ENCODE data around the gene TRAK1. TPM values are rescaled to one million over a fixed set of nuclear protein-coding genes. Genes with fewer than 3 reads are reported as not detected.

TRAK1 gene
- total RNA-seq, 1 experiment from 2014 or later: 41.0 TPM

DNA sequence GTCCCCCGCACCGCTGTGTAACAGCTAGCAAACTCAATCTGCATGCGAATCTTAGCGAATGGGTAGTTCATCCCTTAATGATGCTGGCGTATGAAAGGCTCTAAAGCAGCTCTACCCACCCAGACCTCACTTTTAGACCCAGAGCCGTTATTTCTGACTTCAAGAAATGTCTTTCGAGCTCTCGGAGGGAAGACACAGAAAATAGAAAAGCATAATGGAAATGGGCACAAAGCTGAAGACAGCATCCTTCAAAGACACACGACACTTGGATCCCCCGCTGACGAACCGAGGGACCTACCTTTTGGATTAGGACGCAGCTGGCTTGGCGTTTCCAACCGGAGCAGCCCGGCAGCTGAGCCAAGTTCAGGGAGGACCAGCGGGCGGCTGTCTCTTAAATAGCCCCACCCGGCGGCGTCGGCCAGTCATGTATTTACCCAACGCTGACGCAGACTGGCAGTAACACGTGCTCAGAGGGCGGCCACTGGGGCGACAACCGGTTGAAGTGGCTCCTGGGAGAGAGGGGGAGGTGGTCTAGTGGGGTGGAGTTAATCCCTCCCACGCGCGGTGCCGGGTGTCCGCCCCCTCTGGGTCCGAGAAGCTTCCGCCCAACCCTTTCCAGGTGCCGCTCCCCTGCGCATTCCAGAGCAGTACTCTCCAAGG is 173.4 kb downstream of the TRAK1 start (continued):
- TF ChIP-seq, protein P1, sequence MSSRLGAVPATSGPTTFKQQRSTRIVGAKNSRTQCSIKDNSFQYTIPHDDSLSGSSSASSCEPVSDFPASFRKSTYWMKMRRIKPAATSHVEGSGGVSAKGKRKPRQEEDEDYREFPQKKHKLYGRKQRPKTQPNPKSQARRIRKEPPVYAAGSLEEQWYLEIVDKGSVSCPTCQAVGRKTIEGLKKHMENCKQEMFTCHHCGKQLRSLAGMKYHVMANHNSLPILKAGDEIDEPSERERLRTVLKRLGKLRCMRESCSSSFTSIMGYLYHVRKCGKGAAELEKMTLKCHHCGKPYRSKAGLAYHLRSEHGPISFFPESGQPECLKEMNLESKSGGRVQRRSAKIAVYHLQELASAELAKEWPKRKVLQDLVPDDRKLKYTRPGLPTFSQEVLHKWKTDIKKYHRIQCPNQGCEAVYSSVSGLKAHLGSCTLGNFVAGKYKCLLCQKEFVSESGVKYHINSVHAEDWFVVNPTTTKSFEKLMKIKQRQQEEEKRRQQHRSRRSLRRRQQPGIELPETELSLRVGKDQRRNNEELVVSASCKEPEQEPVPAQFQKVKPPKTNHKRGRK (CRISPR knock-in tag; IDR thresholded peaks at IDR 0.05; ENCODE audit: borderline replicate concordance): no peak
- 0 out of 2 replicates have a peak, but pooled peaks have one; percentile 40 for TF ChIP-seq CREB1 (CRISPR knock-in tag; IDR thresholded peaks at IDR 0.05)
- no peak for TF ChIP-seq ZBTB21 (CRISPR knock-in tag; IDR thresholded peaks at IDR 0.05; ENCODE audit: borderline replicate concordance)
- no peak for TF ChIP-seq TCF7 (CRISPR knock-in tag; IDR thresholded peaks at IDR 0.05; ENCODE audit: low read depth)
- no peak for TF ChIP-seq ZNF396 (CRISPR knock-in tag; IDR thresholded peaks at IDR 0.05; ENCODE audit: borderline replicate concordance)
- TF ChIP-seq, protein P2, sequence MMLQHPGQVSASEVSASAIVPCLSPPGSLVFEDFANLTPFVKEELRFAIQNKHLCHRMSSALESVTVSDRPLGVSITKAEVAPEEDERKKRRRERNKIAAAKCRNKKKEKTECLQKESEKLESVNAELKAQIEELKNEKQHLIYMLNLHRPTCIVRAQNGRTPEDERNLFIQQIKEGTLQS (CRISPR knock-in tag; conservative IDR thresholded peaks at IDR 0.05): no peak
- no peak for TF ChIP-seq NR2C2 (CRISPR knock-in tag; IDR thresholded peaks at IDR 0.05)
- TF ChIP-seq, protein P3, sequence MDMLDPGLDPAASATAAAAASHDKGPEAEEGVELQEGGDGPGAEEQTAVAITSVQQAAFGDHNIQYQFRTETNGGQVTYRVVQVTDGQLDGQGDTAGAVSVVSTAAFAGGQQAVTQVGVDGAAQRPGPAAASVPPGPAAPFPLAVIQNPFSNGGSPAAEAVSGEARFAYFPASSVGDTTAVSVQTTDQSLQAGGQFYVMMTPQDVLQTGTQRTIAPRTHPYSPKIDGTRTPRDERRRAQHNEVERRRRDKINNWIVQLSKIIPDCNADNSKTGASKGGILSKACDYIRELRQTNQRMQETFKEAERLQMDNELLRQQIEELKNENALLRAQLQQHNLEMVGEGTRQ (CRISPR knock-in tag; IDR thresholded peaks at IDR 0.05): no peak
- TF ChIP-seq ETV6 (CRISPR knock-in tag; IDR thresholded peaks at IDR 0.05): 0 out of 2 replicates have a peak, but pooled peaks have one; percentile 15
- TF ChIP-seq, protein P4, sequence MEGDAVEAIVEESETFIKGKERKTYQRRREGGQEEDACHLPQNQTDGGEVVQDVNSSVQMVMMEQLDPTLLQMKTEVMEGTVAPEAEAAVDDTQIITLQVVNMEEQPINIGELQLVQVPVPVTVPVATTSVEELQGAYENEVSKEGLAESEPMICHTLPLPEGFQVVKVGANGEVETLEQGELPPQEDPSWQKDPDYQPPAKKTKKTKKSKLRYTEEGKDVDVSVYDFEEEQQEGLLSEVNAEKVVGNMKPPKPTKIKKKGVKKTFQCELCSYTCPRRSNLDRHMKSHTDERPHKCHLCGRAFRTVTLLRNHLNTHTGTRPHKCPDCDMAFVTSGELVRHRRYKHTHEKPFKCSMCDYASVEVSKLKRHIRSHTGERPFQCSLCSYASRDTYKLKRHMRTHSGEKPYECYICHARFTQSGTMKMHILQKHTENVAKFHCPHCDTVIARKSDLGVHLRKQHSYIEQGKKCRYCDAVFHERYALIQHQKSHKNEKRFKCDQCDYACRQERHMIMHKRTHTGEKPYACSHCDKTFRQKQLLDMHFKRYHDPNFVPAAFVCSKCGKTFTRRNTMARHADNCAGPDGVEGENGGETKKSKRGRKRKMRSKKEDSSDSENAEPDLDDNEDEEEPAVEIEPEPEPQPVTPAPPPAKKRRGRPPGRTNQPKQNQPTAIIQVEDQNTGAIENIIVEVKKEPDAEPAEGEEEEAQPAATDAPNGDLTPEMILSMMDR (IDR thresholded peaks at IDR 0.05): no peak
- no peak for TF ChIP-seq SP1 (CRISPR knock-in tag; conservative IDR thresholded peaks at IDR 0.05)
- TF ChIP-seq, protein P5, sequence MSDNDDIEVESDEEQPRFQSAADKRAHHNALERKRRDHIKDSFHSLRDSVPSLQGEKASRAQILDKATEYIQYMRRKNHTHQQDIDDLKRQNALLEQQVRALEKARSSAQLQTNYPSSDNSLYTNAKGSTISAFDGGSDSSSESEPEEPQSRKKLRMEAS (CRISPR knock-in tag; IDR thresholded peaks at IDR 0.05): peak; percentile 86
- TF ChIP-seq HMGA2 (CRISPR knock-in tag; IDR thresholded peaks at IDR 0.05): no peak
- TF ChIP-seq TP53 (CRISPR knock-in tag; IDR thresholded peaks at IDR 0.05): no peak
- no peak for TF ChIP-seq ZNF232 (CRISPR knock-in tag; IDR thresholded peaks at IDR 0.05)
- TF ChIP-seq, protein P6, sequence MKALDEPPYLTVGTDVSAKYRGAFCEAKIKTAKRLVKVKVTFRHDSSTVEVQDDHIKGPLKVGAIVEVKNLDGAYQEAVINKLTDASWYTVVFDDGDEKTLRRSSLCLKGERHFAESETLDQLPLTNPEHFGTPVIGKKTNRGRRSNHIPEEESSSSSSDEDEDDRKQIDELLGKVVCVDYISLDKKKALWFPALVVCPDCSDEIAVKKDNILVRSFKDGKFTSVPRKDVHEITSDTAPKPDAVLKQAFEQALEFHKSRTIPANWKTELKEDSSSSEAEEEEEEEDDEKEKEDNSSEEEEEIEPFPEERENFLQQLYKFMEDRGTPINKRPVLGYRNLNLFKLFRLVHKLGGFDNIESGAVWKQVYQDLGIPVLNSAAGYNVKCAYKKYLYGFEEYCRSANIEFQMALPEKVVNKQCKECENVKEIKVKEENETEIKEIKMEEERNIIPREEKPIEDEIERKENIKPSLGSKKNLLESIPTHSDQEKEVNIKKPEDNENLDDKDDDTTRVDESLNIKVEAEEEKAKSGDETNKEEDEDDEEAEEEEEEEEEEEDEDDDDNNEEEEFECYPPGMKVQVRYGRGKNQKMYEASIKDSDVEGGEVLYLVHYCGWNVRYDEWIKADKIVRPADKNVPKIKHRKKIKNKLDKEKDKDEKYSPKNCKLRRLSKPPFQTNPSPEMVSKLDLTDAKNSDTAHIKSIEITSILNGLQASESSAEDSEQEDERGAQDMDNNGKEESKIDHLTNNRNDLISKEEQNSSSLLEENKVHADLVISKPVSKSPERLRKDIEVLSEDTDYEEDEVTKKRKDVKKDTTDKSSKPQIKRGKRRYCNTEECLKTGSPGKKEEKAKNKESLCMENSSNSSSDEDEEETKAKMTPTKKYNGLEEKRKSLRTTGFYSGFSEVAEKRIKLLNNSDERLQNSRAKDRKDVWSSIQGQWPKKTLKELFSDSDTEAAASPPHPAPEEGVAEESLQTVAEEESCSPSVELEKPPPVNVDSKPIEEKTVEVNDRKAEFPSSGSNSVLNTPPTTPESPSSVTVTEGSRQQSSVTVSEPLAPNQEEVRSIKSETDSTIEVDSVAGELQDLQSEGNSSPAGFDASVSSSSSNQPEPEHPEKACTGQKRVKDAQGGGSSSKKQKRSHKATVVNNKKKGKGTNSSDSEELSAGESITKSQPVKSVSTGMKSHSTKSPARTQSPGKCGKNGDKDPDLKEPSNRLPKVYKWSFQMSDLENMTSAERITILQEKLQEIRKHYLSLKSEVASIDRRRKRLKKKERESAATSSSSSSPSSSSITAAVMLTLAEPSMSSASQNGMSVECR (CRISPR knock-in tag; IDR thresholded peaks at IDR 0.05; ENCODE audit: borderline replicate concordance): no peak
- TF ChIP-seq, protein P7, sequence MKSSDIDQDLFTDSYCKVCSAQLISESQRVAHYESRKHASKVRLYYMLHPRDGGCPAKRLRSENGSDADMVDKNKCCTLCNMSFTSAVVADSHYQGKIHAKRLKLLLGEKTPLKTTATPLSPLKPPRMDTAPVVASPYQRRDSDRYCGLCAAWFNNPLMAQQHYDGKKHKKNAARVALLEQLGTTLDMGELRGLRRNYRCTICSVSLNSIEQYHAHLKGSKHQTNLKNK (CRISPR knock-in tag; IDR thresholded peaks at IDR 0.05): no peak
- no peak for TF ChIP-seq ZNF219 (CRISPR knock-in tag; IDR thresholded peaks at IDR 0.05; ENCODE audit: borderline replicate concordance)
- TF ChIP-seq ATF1 (CRISPR knock-in tag; IDR thresholded peaks at IDR 0.05): no peak
- TF ChIP-seq OVOL2 (CRISPR knock-in tag; IDR thresholded peaks at IDR 0.05; ENCODE audit: borderline replicate concordance): no peak
- no peak for TF ChIP-seq ZNF317 (CRISPR knock-in tag; IDR thresholded peaks at IDR 0.05; ENCODE audit: borderline replicate concordance, low read depth)
- TF ChIP-seq NFATC4 (CRISPR knock-in tag; IDR thresholded peaks at IDR 0.05): no peak
- TF ChIP-seq ELF4 (CRISPR knock-in tag; IDR thresholded peaks at IDR 0.05; ENCODE audit: low read depth): no peak
- TF ChIP-seq, protein P8, sequence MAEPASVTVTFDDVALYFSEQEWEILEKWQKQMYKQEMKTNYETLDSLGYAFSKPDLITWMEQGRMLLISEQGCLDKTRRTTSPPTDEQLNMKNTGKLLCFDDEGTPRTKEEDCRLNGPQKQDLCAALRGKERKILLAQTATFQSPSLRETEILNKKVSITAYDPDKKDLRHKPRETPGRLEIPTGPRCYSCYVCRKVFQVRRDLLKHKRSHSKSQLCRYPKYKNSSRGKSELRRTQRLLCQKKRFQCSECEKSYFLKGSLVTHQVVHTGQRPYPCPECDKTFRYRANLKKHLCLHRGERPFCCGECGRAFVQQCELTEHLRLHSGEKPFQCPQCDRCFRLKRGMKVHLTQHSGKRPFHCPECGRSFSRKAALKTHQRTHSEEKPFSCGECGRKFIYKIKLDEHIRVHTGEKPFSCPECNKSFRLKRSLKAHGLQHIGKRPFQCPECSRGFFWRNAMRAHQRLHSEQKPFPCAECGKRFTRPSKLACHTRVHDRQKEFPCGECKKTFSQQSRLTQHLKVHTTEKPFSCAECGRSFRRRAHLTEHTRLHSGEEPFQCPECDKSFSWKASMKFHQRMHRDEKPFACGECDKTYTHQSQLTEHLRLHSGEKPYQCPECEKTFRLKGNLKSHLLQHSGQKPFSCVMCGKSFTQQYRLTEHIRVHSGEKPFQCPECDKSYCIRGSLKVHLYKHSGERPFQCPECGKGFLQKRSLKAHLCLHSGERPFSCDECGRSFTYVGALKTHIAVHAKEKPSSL (CRISPR knock-in tag; conservative IDR thresholded peaks at IDR 0.05): no peak
- TF ChIP-seq, protein P9, sequence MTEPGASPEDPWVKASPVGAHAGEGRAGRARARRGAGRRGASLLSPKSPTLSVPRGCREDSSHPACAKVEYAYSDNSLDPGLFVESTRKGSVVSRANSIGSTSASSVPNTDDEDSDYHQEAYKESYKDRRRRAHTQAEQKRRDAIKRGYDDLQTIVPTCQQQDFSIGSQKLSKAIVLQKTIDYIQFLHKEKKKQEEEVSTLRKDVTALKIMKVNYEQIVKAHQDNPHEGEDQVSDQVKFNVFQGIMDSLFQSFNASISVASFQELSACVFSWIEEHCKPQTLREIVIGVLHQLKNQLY (CRISPR knock-in tag; IDR thresholded peaks at IDR 0.05): no peak
